22Rv1 (cell line): ENCODE results near the gene ERFE.
"Not testable (repeated sequence)": the region's sequence is repeated elsewhere in the genome, so short reads cannot be mapped to it uniquely, and the experiment has no call there.

ENCODE experiments used
- H3K27ac ChIP-seq: fragments of 450-650 bp; 2 replicates; pipeline ENCODE4 v1.5.1; 2017
- ZFX ChIP-seq: fragments of 450-650 bp; IDR thresholded peaks from 2 replicates; pipeline ENCODE4 v1.6.1; 2017; ENCODE audit warnings: antibody characterized with exemption, borderline replicate concordance
- TF ChIP-seq, protein P1 (sequence below): fragments of 450-650 bp; IDR thresholded peaks from 2 replicates; pipeline ENCODE4 v1.5.1; 2017; ENCODE audit warnings: mild to moderate bottlenecking

The ERFE gene

DNA sequence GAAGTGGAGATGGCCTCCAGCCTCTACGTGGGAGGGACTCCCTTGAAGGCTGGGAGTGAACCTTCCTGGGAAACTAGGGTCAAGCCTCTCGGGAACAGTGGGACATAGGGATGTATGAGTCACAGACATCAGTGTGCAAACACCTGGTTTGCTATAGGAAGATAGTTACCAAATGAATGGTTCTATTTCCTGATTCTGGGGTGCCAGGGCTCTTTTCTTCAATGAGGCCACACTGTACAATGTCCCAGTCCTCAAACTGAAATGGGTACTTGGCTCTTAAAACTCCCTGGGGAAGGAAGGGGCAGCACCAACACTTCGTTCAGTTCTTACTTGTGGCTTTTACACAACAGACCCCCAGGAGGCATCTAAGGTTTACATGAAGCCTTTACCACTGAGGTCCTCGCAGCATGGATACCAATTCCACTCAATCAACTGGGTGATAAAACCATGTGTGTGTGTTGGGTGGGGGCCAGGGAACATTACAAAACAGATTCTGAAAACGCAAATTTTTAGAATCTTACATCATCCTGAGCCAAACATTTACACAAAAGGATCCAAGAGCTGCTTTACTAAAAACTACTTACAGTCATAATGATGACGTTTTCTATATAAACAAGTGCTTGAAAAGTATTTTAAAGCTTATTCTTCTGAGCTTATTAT, 10.4 kb downstream of the ERFE start:
- H3K27ac ChIP-seq, result 0 out of 2 replicates have a peak overlapping the region, but pooled peaks have one; percentile 10

GRCh38 chr2:238169708-238170251, 11.0 kb downstream of the ERFE start:
- TF ChIP-seq ZFX, result no peak
- TF ChIP-seq, protein P1, sequence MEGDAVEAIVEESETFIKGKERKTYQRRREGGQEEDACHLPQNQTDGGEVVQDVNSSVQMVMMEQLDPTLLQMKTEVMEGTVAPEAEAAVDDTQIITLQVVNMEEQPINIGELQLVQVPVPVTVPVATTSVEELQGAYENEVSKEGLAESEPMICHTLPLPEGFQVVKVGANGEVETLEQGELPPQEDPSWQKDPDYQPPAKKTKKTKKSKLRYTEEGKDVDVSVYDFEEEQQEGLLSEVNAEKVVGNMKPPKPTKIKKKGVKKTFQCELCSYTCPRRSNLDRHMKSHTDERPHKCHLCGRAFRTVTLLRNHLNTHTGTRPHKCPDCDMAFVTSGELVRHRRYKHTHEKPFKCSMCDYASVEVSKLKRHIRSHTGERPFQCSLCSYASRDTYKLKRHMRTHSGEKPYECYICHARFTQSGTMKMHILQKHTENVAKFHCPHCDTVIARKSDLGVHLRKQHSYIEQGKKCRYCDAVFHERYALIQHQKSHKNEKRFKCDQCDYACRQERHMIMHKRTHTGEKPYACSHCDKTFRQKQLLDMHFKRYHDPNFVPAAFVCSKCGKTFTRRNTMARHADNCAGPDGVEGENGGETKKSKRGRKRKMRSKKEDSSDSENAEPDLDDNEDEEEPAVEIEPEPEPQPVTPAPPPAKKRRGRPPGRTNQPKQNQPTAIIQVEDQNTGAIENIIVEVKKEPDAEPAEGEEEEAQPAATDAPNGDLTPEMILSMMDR, result no peak
- 0 out of 2 replicates have a peak overlapping the region, but pooled peaks have one; percentile 10 for H3K27ac ChIP-seq

More for the DNA sequence above, 10.4 kb downstream of the ERFE start:
- TF ChIP-seq, protein P1, result no peak
- no peak for TF ChIP-seq ZFX

DNA sequence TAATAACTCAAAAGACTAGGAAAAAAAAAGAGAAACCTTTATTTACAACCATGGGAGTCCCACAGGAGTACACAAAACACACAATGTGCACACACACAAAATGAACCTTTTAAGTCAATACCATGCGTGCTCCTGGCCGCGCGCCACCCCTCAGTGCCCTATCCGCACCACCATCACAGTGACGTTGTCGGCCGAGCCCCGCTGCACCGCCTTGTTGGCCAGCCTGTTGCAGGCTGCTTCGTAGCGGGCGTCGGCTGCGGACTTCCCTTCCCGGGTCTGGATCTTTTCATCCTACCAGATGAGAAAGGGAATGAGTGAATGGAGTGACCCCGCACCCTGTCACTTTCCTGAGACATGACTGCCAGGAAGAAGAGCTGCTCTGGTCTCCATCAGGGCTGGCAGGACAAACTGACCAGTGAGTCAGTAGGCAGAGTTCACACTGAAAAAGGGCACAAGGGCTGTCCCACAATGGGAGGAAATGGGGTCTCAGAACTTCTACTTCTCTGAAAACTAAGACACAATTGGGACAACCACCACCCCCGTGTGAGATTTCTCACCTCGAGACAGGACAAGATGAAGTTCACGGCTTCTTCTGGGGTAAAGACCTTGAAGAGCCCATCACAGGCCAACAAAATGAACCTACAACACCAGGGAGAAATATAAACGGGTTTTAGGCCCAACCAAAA, 11.8 kb downstream of the ERFE start:
- H3K27ac ChIP-seq, result no peak overlapping the region
- TF ChIP-seq, protein P1, result no peak
- no peak for TF ChIP-seq ZFX

DNA sequence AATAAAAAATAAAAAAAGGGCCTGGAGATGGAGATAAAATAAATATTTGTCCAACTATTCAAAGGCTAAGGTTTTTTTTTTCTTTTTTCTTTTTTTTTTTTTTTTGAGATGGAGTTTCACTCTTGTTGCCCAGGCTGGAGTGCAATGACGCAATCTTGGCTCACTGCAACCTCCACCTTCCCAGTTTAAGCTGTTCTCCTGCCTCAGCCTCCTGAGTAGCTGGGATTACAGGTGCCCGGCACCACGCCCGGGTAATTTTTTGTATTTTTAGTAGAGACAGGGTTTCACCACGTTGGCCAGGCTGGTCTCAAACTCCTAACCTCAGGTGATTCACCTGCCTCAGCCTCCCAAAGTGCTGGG, 12.3 kb downstream of the ERFE start:
- H3K27ac ChIP-seq, result not testable (repeated sequence)

GRCh38 chr2:238171575-238172187, 12.9 kb downstream of the ERFE start:
- H3K27ac ChIP-seq, result no peak overlapping the region
- no peak for TF ChIP-seq ZFX
- TF ChIP-seq, protein P1, result no peak

DNA sequence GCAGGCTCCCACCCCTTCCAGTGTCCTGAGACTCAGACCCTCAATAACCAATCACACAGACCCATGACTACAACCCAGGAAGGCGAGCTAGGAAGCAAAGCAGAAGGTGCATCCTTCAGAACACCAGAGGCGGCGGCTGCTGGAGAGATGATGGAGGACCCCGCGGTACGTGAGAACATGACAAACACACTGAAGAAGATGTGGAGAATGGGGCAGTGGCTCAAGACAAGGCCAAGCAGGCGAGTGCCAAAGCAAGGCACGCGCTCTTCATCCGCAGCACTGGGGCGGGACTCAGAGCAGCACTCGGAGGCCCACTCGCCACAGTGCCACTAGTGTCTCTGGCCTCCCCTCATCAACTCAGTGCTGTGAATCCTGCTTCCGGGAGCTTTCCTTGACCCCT, 13.7 kb downstream of the ERFE start:
- no peak overlapping the region for H3K27ac ChIP-seq
- TF ChIP-seq ZFX, result no peak
- TF ChIP-seq, protein P1, result no peak

DNA sequence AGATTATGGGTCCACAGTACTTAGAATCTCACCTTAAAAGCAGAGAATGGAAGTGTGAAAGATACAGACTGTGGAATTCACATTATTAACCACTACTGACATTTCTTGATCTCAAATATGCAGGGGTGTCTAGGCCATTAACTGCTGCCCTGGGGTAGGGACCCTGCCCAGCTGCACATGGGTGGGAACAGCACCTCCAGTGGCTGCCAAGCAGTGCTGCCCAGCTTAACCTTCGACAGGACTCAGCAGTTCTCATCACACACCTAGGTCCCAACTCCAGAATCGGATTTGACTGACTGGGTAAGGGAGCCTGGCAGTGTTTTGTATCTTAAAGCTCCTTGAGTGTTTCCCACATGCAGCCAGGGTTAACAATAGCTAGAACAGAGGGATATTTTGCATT, 14.9 kb downstream of the ERFE start:
- TF ChIP-seq, protein P1, result peak; percentile 44
- no peak for TF ChIP-seq ZFX
- H3K27ac ChIP-seq, result no peak overlapping the region
